GM21576 (cell line): ENCODE data around the gene PPP1R12B.
"Not testable (repeated sequence)": the region's sequence is repeated elsewhere in the genome, so short reads cannot be mapped to it uniquely, and the experiment has no call there.

Source experiments
- ATAC-seq: cut with Tn5 transposase; IDR thresholded peaks from one replicate; pipeline ENCODE4 v1.9.1; 2021; ENCODE audit warnings: mild to moderate bottlenecking, moderate library complexity; ENCODE audit not compliant: unreplicated experiment

Gene PPP1R12B

GRCh38 chr1:202593845-202594244 is 245.3 kb downstream of the PPP1R12B start:
- no peak for ATAC-seq

DNA sequence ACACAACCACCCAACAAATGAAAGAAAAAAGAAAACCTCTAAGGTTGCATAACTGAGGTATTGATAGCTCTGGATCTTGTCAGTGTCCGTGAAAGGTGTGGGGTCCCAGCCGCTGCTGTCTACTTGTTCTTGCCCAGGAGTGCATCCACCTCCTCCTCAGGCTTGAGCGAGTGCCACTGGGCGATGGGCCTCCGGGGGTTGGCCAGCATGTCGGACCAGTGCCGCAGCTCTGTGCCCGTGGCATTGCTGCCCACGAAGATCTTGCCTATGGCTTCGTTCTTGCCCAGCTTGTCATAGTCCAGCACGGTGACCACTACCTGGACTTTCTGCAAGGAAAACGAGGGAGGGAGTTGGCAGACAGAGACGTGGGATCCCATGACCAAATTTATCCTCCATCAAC is 248.1 kb downstream of the PPP1R12B start:
- no peak for ATAC-seq

- ATAC-seq, result no peak
These were observed 248.7 kb downstream of the PPP1R12B start for GRCh38 chr1:202597090-202597761.

GRCh38 chr1:202599669-202600431 is 251.4 kb downstream of the PPP1R12B start:
- ATAC-seq, result no peak

- ATAC-seq, result no peak
These were observed 252.0 kb downstream of the PPP1R12B start for GRCh38 chr1:202600432-202601041.

DNA sequence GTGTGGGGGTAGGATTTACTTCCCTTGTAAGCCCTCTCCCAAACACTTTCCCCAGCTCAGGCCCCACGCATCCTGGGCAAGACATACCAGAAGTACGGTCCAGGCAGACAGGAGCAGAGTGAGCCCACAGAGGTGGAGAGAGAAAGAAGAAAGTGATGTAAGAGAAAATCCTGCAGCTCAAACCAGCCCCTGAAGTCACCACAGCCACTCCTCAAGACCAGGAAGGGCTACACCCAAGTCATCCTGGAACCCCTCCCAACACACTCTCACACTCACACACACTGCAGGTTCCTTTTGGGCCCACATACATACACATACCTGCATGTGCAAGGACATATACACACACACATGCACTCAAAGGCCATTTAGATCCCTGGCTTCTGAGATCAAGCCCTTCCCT is 254.9 kb downstream of the PPP1R12B start:
- no peak for ATAC-seq

DNA sequence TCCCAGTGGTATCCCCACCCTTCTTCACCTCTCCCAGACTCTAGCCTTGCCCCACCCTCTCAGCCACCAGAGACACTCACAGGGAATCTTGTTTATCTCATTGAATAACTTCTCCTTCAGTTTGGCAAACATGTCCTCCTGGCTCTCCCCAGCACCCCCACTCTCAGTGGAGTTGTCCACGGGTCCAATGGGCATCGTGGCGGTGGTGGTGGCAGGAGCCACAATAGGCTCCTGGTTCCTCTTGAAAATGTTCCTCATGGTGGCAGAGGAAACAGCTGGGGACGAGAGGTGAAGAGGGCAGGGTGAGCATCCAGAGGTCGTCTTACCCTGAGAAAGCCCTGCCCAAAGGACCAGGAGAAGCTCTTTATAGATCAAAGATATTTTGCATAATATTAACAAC is 257.0 kb downstream of the PPP1R12B start:
- no peak for ATAC-seq

GRCh38 chr1:202612036-202612435 is 263.5 kb downstream of the PPP1R12B start:
- ATAC-seq, result not testable (repeated sequence)

DNA sequence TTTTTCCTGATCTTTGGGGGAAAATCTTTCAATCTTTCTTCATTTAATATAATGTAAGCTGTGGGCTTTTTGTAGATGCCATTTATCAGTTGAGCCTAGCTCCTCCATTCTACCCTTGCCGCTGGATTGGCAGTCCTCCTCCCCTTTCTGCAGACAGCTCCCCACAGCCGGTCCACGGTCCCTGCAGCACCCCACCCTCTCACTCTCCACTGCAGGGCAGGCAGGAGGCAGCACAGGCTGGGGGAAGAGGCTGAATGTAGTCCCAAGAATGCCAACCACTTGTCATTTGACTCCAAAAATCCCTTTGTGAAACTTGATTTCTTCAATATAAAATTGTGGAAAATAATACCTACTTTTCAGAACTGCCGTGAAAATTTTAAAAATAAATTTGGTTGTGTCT is 265.1 kb downstream of the PPP1R12B start:
- ATAC-seq, result no peak

- not testable (repeated sequence) for ATAC-seq
These were observed 266.1 kb downstream of the PPP1R12B start for GRCh38 chr1:202614363-202615207.

DNA sequence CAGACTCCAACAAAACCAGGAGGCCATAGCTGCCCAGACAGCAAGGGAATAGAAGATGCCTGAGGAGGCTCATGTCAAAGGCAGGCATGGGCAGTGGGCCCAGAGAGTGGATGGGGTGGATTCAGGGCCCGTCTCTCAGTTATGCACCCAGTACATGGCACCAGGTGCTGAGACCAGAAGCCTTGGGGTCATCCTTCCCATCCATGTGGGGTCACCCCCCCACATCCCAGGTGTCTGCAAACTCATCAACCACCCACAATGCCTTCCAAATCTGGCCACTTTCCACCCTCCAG is 266.7 kb downstream of the PPP1R12B start:
- ATAC-seq, result not testable (repeated sequence)

- ATAC-seq, result peak; percentile 78
These were observed 267.2 kb downstream of the PPP1R12B start for GRCh38 chr1:202615501-202616354.

GRCh38 chr1:202616355-202616915 is 267.9 kb downstream of the PPP1R12B start:
- ATAC-seq, result peak; percentile 28

DNA sequence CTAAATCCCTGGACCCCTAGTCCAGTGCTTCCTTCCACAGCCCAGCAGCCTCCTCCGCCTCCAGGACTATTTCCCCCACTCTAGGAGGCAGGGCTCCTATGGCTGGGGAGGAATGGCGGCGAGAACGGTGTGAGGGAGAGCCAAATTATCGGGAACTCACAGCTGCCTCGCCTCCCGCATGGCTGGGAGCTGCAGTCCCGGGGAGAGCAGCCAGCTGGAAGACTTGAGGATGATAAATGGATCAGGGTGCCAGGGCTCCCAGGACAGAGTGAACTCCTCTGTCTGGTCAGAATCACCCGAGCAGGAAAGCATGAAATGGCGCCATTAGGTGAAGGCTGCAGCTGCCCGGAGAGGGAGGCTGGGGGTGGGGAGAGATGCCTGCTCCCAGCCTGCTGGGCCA is 270.5 kb downstream of the PPP1R12B start:
- ATAC-seq, result not testable (repeated sequence)

- no peak for ATAC-seq
These were observed 271.0 kb downstream of the PPP1R12B start for GRCh38 chr1:202619505-202619904.

- ATAC-seq, result not testable (repeated sequence)
These were observed 271.5 kb downstream of the PPP1R12B start for GRCh38 chr1:202620036-202620435.

DNA sequence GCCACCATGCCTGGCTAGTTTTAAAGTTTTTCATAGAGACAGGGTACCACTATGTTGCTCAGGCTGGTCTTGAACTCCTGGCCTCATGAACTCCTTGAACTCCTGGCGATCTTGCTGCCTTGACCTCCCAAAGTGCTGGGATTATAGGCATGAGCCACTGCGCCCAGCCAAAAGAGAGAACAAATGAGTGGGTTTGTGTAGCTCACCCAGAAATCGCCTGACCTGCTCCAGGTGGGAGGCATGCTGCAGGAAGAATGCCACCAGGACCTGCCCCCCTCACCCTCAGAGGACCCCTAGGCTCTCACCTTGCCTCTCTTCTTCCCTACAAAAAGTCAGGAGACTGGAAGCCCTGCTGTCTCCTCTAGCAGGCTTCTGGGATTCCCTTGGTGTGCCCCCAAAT is 272.9 kb downstream of the PPP1R12B start:
- ATAC-seq, result no peak

- ATAC-seq, result no peak
These were observed 273.9 kb downstream of the PPP1R12B start for GRCh38 chr1:202622388-202622787.

DNA sequence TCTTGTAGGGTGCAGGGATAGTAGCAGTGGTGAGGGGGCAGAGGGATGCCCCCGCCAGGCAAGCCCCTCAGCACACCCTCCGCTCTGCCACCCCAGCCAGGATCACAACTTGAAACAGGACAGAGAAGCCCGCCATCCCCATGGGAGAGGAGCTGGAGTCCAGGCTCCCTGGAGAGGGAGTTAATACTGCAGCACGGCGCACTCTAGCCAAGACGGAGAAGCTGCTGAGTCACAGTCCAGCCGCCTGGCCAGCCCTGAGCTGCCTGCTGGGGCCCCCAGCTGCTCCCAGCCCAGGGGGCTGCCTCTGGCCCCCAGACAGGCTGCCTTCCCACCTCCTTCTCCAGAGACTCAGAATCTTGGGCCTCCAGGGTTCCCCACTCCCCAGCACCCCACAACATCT is 274.6 kb downstream of the PPP1R12B start:
- no peak for ATAC-seq

- not testable (repeated sequence) for ATAC-seq
These were observed 275.0 kb downstream of the PPP1R12B start for GRCh38 chr1:202623476-202623875.
